Measurements from ENCODE around the gene LEMD3.

DNA sequence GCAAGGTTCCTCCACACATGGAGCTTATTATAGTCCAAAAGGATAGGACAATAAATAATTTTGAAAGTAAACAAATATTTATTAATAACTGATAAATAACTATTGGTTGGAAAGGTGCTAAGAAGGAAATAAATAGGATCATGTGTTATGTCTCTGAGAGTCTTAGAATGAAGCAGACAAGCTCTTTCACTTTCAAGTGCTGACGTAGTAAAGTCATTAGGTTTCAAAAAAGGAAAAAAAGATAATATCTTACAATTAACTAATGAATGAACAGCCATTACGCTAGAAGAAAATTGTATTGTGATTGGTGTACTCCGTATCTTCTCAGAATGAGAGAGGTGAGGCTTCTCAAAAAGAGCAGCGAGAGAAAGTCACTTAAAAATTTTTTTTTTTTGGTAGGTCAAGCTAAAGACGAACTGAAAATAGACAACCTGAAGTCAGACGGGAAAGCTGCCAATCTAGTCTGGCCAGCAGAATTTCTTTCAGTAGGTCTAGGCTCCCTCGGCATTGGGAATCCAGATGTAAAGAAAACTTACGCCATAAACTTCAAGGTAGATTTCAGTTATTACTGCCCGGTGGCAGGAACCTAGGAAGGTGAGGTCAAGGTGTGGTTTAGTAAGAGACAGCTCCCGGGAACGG lies 583 bp upstream of the LEMD3 start:
- TF ChIP-seq CTCF (IDR thresholded peaks at IDR 0.05) (no peak), POLR2A (IDR thresholded peaks at IDR 0.05) (no peak)

Measured in uterus (tissue), 2 donors.